ENCODE measurements around the gene HIF3A.

DNA sequence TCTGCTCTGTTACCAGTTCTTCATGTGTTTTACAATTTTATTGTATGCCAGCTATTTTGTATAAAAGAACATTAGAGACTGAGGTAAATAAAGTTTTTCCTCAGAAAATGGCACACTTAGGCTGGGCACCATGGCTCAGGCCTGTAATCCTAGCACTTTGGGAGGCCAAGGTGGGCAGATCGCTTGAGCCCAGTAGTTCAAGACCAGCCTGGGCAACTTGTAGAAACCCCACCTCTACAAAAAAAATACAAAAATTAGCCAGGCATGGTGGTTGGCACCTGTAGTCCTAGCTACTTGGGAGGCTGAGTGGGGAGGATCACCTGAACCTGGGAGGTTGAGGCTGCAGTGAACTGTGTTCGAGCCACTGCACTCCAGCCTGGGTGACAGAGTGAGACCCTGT, 84.5 kb downstream of the HIF3A start:
- TF ChIP-seq CTCF (IDR thresholded peaks at IDR 0.05) (no peak), ZFX (IDR thresholded peaks at IDR 0.05; ENCODE audit: borderline replicate concordance) (no peak)
